Measurements from ENCODE around the gene CYTH3. TPM values are rescaled to one million over a fixed set of nuclear protein-coding genes. Genes with fewer than 3 reads are reported as not detected.

Gene CYTH3
- polyA plus RNA-seq, 1 donor (not counting 4 experiments of a cell fraction or from before 2014, with no cell fraction given) = 28.4 TPM

GRCh38 chr7:6133249-6133648, 139.2 kb downstream of the CYTH3 start:
- TF ChIP-seq CTCF (optimal IDR thresholded peaks at IDR 0.05 in 1 of 3, IDR thresholded peaks at IDR 0.05 in 1 of 3, conservative IDR thresholded peaks at IDR 0.05 in 1 of 3; ENCODE audit: extremely low read depth in 1 of 3, insufficient read depth in 2 of 3, low read length in 3 of 3) (no peak), EZH2 (IDR thresholded peaks at IDR 0.05; ENCODE audit: low read length) (no peak)
- dilution Hi-C loops (cut with MboI; ENCODE audit: extremely low pct_ligation_motif_present, low sequenced_read_pairs) = no loop called here

GRCh38 chr7:6130007-6130587, 142.3 kb downstream of the CYTH3 start:
- FAIRE-seq = no peak
- Histone ChIP-seq H3K36me3 (ENCODE audit: control insufficient read depth in 2 of 2, extremely low read depth in 1 of 2, insufficient read depth in 2 of 2, low read length in 2 of 2) (peaks cover 4 to 5% of the 10 kb centered on the region in 2 experiments), H2AFZ (ENCODE audit: control insufficient read depth, low read length) (no peak overlapping the region), H3K4me2 (ENCODE audit: control insufficient read depth, extremely low read depth, insufficient read depth, low read depth, low read length) (no peak overlapping the region), H3K9me1 (ENCODE audit: control insufficient read depth, extremely low read depth, insufficient read depth, low read length) (no peaks in the 10 kb centered on the region), H3K27ac (ENCODE audit: control insufficient read depth, insufficient read depth, low read length) (no peak overlapping the region), H3K9me3 (ENCODE audit: control insufficient read depth, low read depth, low read length) (no peaks in the 10 kb centered on the region), H3K79me2 (ENCODE audit: control insufficient read depth, insufficient read depth, low read length) (peaks cover 29% of the 10 kb centered on the region), H3K4me1 (ENCODE audit: control insufficient read depth, extremely low read depth, insufficient read depth, low read length) (peaks cover 2% of the 10 kb centered on the region), H3K9ac (ENCODE audit: control insufficient read depth, extremely low read depth, insufficient read depth, low read length) (no peak overlapping the region), H3K4me3 (ENCODE audit: control insufficient read depth in 2 of 3, extremely low read depth in 1 of 3, insufficient read depth in 2 of 3, low read depth in 1 of 3, low read length in 3 of 3) (no peak overlapping the region), H3K27me3 (ENCODE audit: control insufficient read depth, extremely low read depth, insufficient read depth, low read length) (no peaks in the 10 kb centered on the region), H4K20me1 (ENCODE audit: control insufficient read depth, extremely low read depth, insufficient read depth, low read length) (no peaks in the 10 kb centered on the region)
- dilution Hi-C loops (cut with MboI; ENCODE audit: extremely low pct_ligation_motif_present, low sequenced_read_pairs) = no loop called here
- TF ChIP-seq EZH2 (IDR thresholded peaks at IDR 0.05; ENCODE audit: low read length) (no peak), CTCF (optimal IDR thresholded peaks at IDR 0.05 in 1 of 3, IDR thresholded peaks at IDR 0.05 in 1 of 3, conservative IDR thresholded peaks at IDR 0.05 in 1 of 3; ENCODE audit: extremely low read depth in 1 of 3, insufficient read depth in 2 of 3, low read length in 3 of 3) (no peak)
- no peak for DNase-seq (ENCODE audit: low read depth, low spot score)

More at GRCh38 chr7:6133249-6133648, 139.2 kb downstream of the CYTH3 start:
- Histone ChIP-seq H3K4me3 (ENCODE audit: control insufficient read depth in 2 of 3, extremely low read depth in 1 of 3, insufficient read depth in 2 of 3, low read depth in 1 of 3, low read length in 3 of 3) (no peak overlapping the region), H3K79me2 (ENCODE audit: control insufficient read depth, insufficient read depth, low read length) (peaks cover 12% of the 10 kb centered on the region), H3K36me3 (ENCODE audit: control insufficient read depth in 2 of 2, extremely low read depth in 1 of 2, insufficient read depth in 2 of 2, low read length in 2 of 2) (peaks cover 3 to 5% of the 10 kb centered on the region in 2 experiments), H2AFZ (ENCODE audit: control insufficient read depth, low read length) (no peak overlapping the region), H3K4me1 (ENCODE audit: control insufficient read depth, extremely low read depth, insufficient read depth, low read length) (peaks cover 2% of the 10 kb centered on the region), H4K20me1 (ENCODE audit: control insufficient read depth, extremely low read depth, insufficient read depth, low read length) (no peaks in the 10 kb centered on the region), H3K27me3 (ENCODE audit: control insufficient read depth, extremely low read depth, insufficient read depth, low read length) (no peaks in the 10 kb centered on the region), H3K4me2 (ENCODE audit: control insufficient read depth, extremely low read depth, insufficient read depth, low read depth, low read length) (no peak overlapping the region), H3K9ac (ENCODE audit: control insufficient read depth, extremely low read depth, insufficient read depth, low read length) (no peak overlapping the region), H3K9me3 (ENCODE audit: control insufficient read depth, low read depth, low read length) (no peaks in the 10 kb centered on the region), H3K9me1 (ENCODE audit: control insufficient read depth, extremely low read depth, insufficient read depth, low read length) (no peaks in the 10 kb centered on the region), H3K27ac (ENCODE audit: control insufficient read depth, insufficient read depth, low read length) (no peak overlapping the region)
- DNase-seq (ENCODE audit: low read depth, low spot score) (no peak), FAIRE-seq (no peak)
